H1 (cell line): Measurements from ENCODE around the gene FAM3B. TPM values are rescaled to one million over a fixed set of nuclear protein-coding genes. Genes with fewer than 3 reads are reported as not detected.

Experiments used
- CTCF ChIA-PET: fragments of 300-600 bp; sonication (Branson Sonifier 250); formaldehyde crosslinking; loops from one replicate; lab custom pipeline; 2021; ENCODE audit not compliant: partially characterized antibody; lab: Charles Lee
- POLR2A ChIA-PET: fragments of 300-600 bp; sonication (Branson Sonifier 250); formaldehyde crosslinking; loops from one replicate; lab custom pipeline; 2021; ENCODE audit warnings: inconsistent platforms; ENCODE audit not compliant: partially characterized antibody; lab: Charles Lee
- DNase-seq, 2 experiments: peaks; one replicate each; pipeline versions ENCODE4 v3.0.0 to v3.0.0-alpha.2; 2010 to 2022; ENCODE audit warnings: low spot score in 2 of 2, low read depth in 1 of 2, mixed read lengths in 1 of 2
- FAIRE-seq: peaks from 2 replicates; lab custom pipeline; 2011; peaks lifted over from hg19 to GRCh38; lab: Jason Lieb, UNC
- H2AFZ ChIP-seq: 2 replicates; pipeline ENCODE4 v1.8.1; 2012; ENCODE audit warnings: low read length, inconsistent platforms
- H2AK5ac ChIP-seq: 2 replicates; pipeline ENCODE4 v1.6.1; 2013; ENCODE audit warnings: low read depth, low read length
- H2BK120ac ChIP-seq: replicated peaks from 2 replicates; pipeline ENCODE3; 2013; ENCODE audit warnings: low read depth, low read length, inconsistent platforms
- H2BK12ac ChIP-seq: 2 replicates; pipeline ENCODE4 v1.6.1; 2013; ENCODE audit warnings: low read depth, low read length
- H2BK15ac ChIP-seq: 2 replicates; pipeline ENCODE4 v1.6.1; 2013; ENCODE audit warnings: low read length
- H2BK20ac ChIP-seq: 2 replicates; pipeline ENCODE4 v1.6.1; 2013; ENCODE audit warnings: low read length
- H2BK5ac ChIP-seq: 2 replicates; pipeline ENCODE4 v1.6.1; 2013; ENCODE audit warnings: low read depth, low read length
- H3K14ac ChIP-seq: 2 replicates; pipeline ENCODE4 v1.6.1; 2013; ENCODE audit warnings: inconsistent platforms; ENCODE audit not compliant: insufficient read length
- H3K18ac ChIP-seq: 2 replicates; pipeline ENCODE4 v1.6.1; 2013; ENCODE audit warnings: low read length; ENCODE audit errors: extremely low read depth
- H3K23ac ChIP-seq: 2 replicates; pipeline ENCODE4 v1.6.1; 2013; ENCODE audit warnings: inconsistent platforms; ENCODE audit not compliant: insufficient read length
- H3K23me2 ChIP-seq: 2 replicates; pipeline ENCODE4 v1.6.1; 2013; ENCODE audit warnings: low read depth, low read length
- H3K27ac ChIP-seq: 2 replicates; pipeline ENCODE4 v1.6.1; 2011; ENCODE audit warnings: low read depth, low read length, inconsistent platforms
- H3K27me3 ChIP-seq, 4 experiments: replicated peaks in 1 of 4; 1 replicate in 1 of 4; 2 replicates in 3 of 4; pipeline versions ENCODE4 v1.6.1 to v1.8.1; 2011 to 2013; ENCODE audit warnings: low read length in 3 of 4, mild to moderate bottlenecking in 3 of 4, inconsistent platforms in 2 of 4, mixed read lengths in 2 of 4, moderate library complexity in 1 of 4; ENCODE audit not compliant: control insufficient read depth in 3 of 4, insufficient read depth in 3 of 4; ENCODE audit errors: extremely low read depth in 1 of 4
- H3K36me3 ChIP-seq, 4 experiments: 2 replicates each; pipeline versions ENCODE4 v1.6.1 to v1.8.1; 2011 to 2013; ENCODE audit warnings: mild to moderate bottlenecking in 4 of 4, low read length in 3 of 4, moderate library complexity in 2 of 4, control low read depth in 1 of 4, inconsistent platforms in 1 of 4; ENCODE audit not compliant: insufficient read depth in 4 of 4, control insufficient read depth in 2 of 4
- H3K4ac ChIP-seq: replicated peaks from 2 replicates; pipeline ENCODE3; 2013; ENCODE audit warnings: low read length, low read depth, mixed read lengths, inconsistent platforms; ENCODE audit not compliant: insufficient read length
- H3K4me1 ChIP-seq, 4 experiments: replicated peaks in 1 of 4; 1 replicate in 1 of 4; 2 replicates in 3 of 4; pipeline versions ENCODE4 v1.6.1 to v1.8.1; 2011 to 2013; ENCODE audit warnings: low read length in 3 of 4, inconsistent platforms in 2 of 4, mixed read lengths in 1 of 4; ENCODE audit not compliant: insufficient read depth in 4 of 4, control insufficient read depth in 3 of 4
- H3K4me2 ChIP-seq, 2 experiments: 2 replicates each; pipeline versions ENCODE4 v1.6.1 to v1.8.1; 2011 to 2013; ENCODE audit warnings: low read depth in 2 of 2, low read length in 2 of 2, control low read depth in 1 of 2, inconsistent platforms in 1 of 2, mild to moderate bottlenecking in 1 of 2; ENCODE audit not compliant: insufficient read depth in 1 of 2
- H3K4me3 ChIP-seq, 4 experiments: fragments of 200-600, 300-600 bp in 1 of 4; sonication (generic), shearing (Covaris generic), sonication (Bioruptor Twin) in 1 of 4; 2 replicates each; pipeline versions ENCODE4 v1.5.1 to v1.8.1; 2011 to 2016; ENCODE audit warnings: low read length in 4 of 4, low read depth in 3 of 4, control low read depth in 2 of 4, inconsistent platforms in 2 of 4, mild to moderate bottlenecking in 2 of 4, mixed read lengths in 1 of 4, moderate library complexity in 1 of 4; ENCODE audit not compliant: insufficient read depth in 2 of 4; ENCODE audit errors: extremely low read depth in 1 of 4
- H3K56ac ChIP-seq: replicated peaks from 2 replicates; pipeline ENCODE3; 2013; ENCODE audit warnings: low read depth, mild to moderate bottlenecking, mixed read lengths, low read length, inconsistent platforms; ENCODE audit not compliant: insufficient read length
- H3K79me1 ChIP-seq: 2 replicates; pipeline ENCODE4 v1.6.1; 2013; ENCODE audit warnings: low read depth, low read length, control low read depth
- H3K79me2 ChIP-seq, 2 experiments: 2 replicates each; pipeline versions ENCODE4 v1.6.1 to v1.8.1; 2012 to 2013; ENCODE audit warnings: low read length in 2 of 2, mild to moderate bottlenecking in 2 of 2, inconsistent platforms in 1 of 2; ENCODE audit not compliant: insufficient read depth in 2 of 2, control insufficient read depth in 1 of 2
- H3K9ac ChIP-seq, 4 experiments: replicated peaks in 1 of 4; 1 replicate in 1 of 4; 2 replicates in 3 of 4; pipeline versions ENCODE4 v1.6.1 to v1.8.1; 2011 to 2013; ENCODE audit warnings: low read depth in 3 of 4, low read length in 3 of 4, control low read depth in 2 of 4, mild to moderate bottlenecking in 2 of 4, moderate library complexity in 2 of 4, inconsistent platforms in 1 of 4; ENCODE audit errors: extremely low read depth in 1 of 4
- H3K9me3 ChIP-seq, 2 experiments: 2 replicates each; pipeline versions ENCODE4 v1.6.1 to v1.8.1; 2012 to 2013; ENCODE audit warnings: mild to moderate bottlenecking in 2 of 2, moderate library complexity in 2 of 2, control low read depth in 1 of 2, inconsistent platforms in 1 of 2, low read depth in 1 of 2, low read length in 1 of 2, mixed read lengths in 1 of 2; ENCODE audit not compliant: insufficient read depth in 2 of 2
- H4K20me1 ChIP-seq, 2 experiments: replicated peaks in 1 of 2; 2 replicates each; pipeline versions ENCODE3 to v1.8.1; 2011 to 2013; ENCODE audit warnings: inconsistent platforms in 2 of 2, low read length in 2 of 2, mild to moderate bottlenecking in 1 of 2; ENCODE audit not compliant: insufficient read depth in 2 of 2, control insufficient read depth in 1 of 2
- H4K5ac ChIP-seq: 2 replicates; pipeline ENCODE4 v1.6.1; 2013; ENCODE audit warnings: low read length, low read depth, mixed read lengths, inconsistent platforms; ENCODE audit not compliant: insufficient read length
- H4K8ac ChIP-seq: 2 replicates; pipeline ENCODE4 v1.8.0; 2013; ENCODE audit warnings: mild to moderate bottlenecking, moderate library complexity, low read length, inconsistent platforms; ENCODE audit not compliant: insufficient read depth; ENCODE audit errors: extremely low read depth
- H4K91ac ChIP-seq: replicated peaks from 2 replicates; pipeline ENCODE3; 2013; ENCODE audit warnings: low read length, mixed read lengths, inconsistent platforms; ENCODE audit not compliant: insufficient read length
- ASH2L ChIP-seq: fragments of 200-600, 300-600 bp; sonication (generic); IDR thresholded peaks from one replicate; pipeline ENCODE4 v1.7.1; 2017; ENCODE audit warnings: low read length
- BACH1 ChIP-seq: IDR thresholded peaks from 2 replicates; pipeline ENCODE4 v1.6.1; 2012; ENCODE audit warnings: low read length, improper control_type of control experiment
- BRCA1 ChIP-seq: IDR thresholded peaks from 2 replicates; pipeline ENCODE4 v1.6.1; 2012; ENCODE audit warnings: low read depth, low read length, improper control_type of control experiment
- CBX8 ChIP-seq: fragments of 300-800, 300-1000 bp; sonication (generic); IDR thresholded peaks from 2 replicates; pipeline ENCODE4 v1.7.1; 2016; ENCODE audit warnings: low read depth, low read length, borderline replicate concordance
- CHD2 ChIP-seq: IDR thresholded peaks from 2 replicates; pipeline ENCODE4 v1.6.1; 2012; ENCODE audit warnings: low read length, improper control_type of control experiment
- POLR2AphosphoS5 ChIP-seq: IDR thresholded peaks from 2 replicates; pipeline ENCODE4 v1.6.1; 2011; ENCODE audit warnings: low read depth, low read length
- POU5F1 ChIP-seq: IDR thresholded peaks from 2 replicates; pipeline ENCODE4 v1.6.1; 2011; ENCODE audit warnings: low read depth, mild to moderate bottlenecking, low read length, moderate library complexity
- RNF2 ChIP-seq: fragments of 200-900, 300-1000 bp; sonication (generic); IDR thresholded peaks from 2 replicates; pipeline ENCODE4 v1.7.1; 2016; ENCODE audit warnings: borderline replicate concordance, low read depth, mild to moderate bottlenecking, antibody characterized with exemption, low read length; ENCODE audit not compliant: poor library complexity, severe bottlenecking; ENCODE audit errors: missing control alignments
- SP4 ChIP-seq: IDR thresholded peaks from 2 replicates; pipeline ENCODE4 v1.6.1; 2012; ENCODE audit warnings: low read length, inconsistent platforms
- TAF7 ChIP-seq: optimal IDR thresholded peaks from 2 replicates; pipeline ENCODE3; 2011; ENCODE audit warnings: low read depth, mild to moderate bottlenecking, inconsistent platforms, low read length, moderate library complexity, borderline replicate concordance
- TBP ChIP-seq: IDR thresholded peaks from 2 replicates; pipeline ENCODE4 v1.6.1; 2011; ENCODE audit warnings: low read depth, low read length, improper control_type of control experiment
- WGBS, 2 experiments: shearing (Covaris generic) in 1 of 2; methylation state at CpG; one replicate each; pipeline versions ENCODE4 v1.1.6 to v1.1.7; 2013 to 2015; ENCODE audit warnings: low lambda C conversion rate in 2 of 2, mixed read lengths in 2 of 2, inconsistent platforms in 1 of 2, low coverage in 1 of 2, missing lambda C conversion rate in 1 of 2; ENCODE audit not compliant: insufficient replicate concordance in 2 of 2, insufficient coverage in 1 of 2, insufficient read length in 1 of 2; ENCODE audit errors: extremely low coverage in 1 of 2, missing lambda C conversion rate in 1 of 2; 5-methylcytosine and 5-hydroxymethylcytosine counted together
- polyA plus RNA-seq, 7 experiments: library from polyadenylated mRNA; depleted of rRNA in 3 of 7; stranded (reverse) in 5 of 7; unstranded in 2 of 7; fragments of >200 nt in 5 of 7; fragments of 200-250 nt in 2 of 7; gene quantifications; 1 replicate in 5 of 7; 2 replicates in 1 of 7; 4 replicates in 1 of 7; pipeline versions ENCODE4 v1.2.1 to v1.2.3, GENCODE V29; 2011 to 2013; ENCODE audit warnings: missing spikeins in 2 of 7, mixed read lengths in 2 of 7
- total RNA-seq: library from RNA; stranded (reverse); fragmentation: NEBNext Ultra II Directional; extraction: Animal tissue kit (Norgen Biotek cat#: 25700); gene quantifications from 2 replicates; pipeline ENCODE4 v1.2.1, GENCODE V29; 2021
- TF ChIP-seq, protein P1 (sequence below): IDR thresholded peaks from 2 replicates; pipeline ENCODE4 v1.6.1; 2011; ENCODE audit warnings: low read length, improper control_type of control experiment

FAM3B gene
- total and polyA plus RNA-seq, 2 of the 8 experiments (the other 6 are each of a cell fraction or from before 2014, with no cell fraction given): 2.0 TPM

DNA sequence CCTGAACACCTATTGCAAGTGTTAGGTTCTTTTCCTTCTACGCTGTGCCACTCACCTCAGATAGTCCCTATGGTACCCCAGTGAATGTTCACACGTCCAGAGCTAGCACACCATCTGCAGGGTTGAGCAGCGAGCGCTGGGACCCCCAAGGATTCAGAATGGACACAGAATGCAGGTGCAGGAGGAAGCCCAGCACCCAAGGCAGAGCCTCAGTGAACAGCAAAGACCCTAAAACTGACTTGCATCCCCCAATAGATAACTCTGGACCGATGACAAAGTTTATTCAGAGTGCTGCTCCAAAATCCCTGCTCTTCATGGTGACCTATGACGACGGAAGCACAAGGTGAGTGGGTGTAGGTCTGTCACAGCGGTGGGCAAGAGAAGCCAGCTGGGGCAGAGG is 30.2 kb downstream of the FAM3B start:
- no peak overlapping the region for H2BK120ac ChIP-seq
- no peak overlapping the region for H2AK5ac ChIP-seq
- no peak overlapping the region for H4K5ac ChIP-seq
- no peak overlapping the region for H3K56ac ChIP-seq
- no peak overlapping the region for H3K18ac ChIP-seq
- H3K9ac ChIP-seq: no peak overlapping the region
- no peaks in the 10 kb centered on the region for H3K27me3 ChIP-seq
- H3K79me2 ChIP-seq: no peaks in the 10 kb centered on the region
- H3K23ac ChIP-seq: no peak overlapping the region
- no peaks in the 10 kb centered on the region for H3K9me3 ChIP-seq
- H3K4me2 ChIP-seq: no peak overlapping the region
- CTCF ChIA-PET: no interaction called here
- no peak overlapping the region for H2BK20ac ChIP-seq
- no peaks in the 10 kb centered on the region for H4K20me1 ChIP-seq
- no peak overlapping the region for H3K4ac ChIP-seq
- H3K4me1 ChIP-seq: no peaks in the 10 kb centered on the region
- no peaks in the 10 kb centered on the region for H3K23me2 ChIP-seq
- no peaks in the 10 kb centered on the region for H3K36me3 ChIP-seq
- FAIRE-seq: no peak
- no peaks in the 10 kb centered on the region for H3K79me1 ChIP-seq
- H2BK15ac ChIP-seq: no peak overlapping the region
- H2AFZ ChIP-seq: no peak overlapping the region
- no peak overlapping the region for H2BK12ac ChIP-seq
- no peak overlapping the region for H3K14ac ChIP-seq
- DNase-seq: no peak
- H4K8ac ChIP-seq: no peak overlapping the region
- no peak overlapping the region for H3K27ac ChIP-seq
- no peak overlapping the region for H4K91ac ChIP-seq
- H2BK5ac ChIP-seq: no peak overlapping the region
- POLR2A ChIA-PET: no interaction called here
- 91% methylated on average over 8 of the region's 8 CpGs; no CpG with 5 or more reads in 1 of the 2 experiments for WGBS, 2 experiments
- no peak overlapping the region for H3K4me3 ChIP-seq
- TF ChIP-seq BRCA1: no peak
- no peak for TF ChIP-seq POLR2AphosphoS5
- no peak for TF ChIP-seq BACH1
- TF ChIP-seq, protein P1, sequence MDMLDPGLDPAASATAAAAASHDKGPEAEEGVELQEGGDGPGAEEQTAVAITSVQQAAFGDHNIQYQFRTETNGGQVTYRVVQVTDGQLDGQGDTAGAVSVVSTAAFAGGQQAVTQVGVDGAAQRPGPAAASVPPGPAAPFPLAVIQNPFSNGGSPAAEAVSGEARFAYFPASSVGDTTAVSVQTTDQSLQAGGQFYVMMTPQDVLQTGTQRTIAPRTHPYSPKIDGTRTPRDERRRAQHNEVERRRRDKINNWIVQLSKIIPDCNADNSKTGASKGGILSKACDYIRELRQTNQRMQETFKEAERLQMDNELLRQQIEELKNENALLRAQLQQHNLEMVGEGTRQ: no peak
- TF ChIP-seq CHD2: no peak
- TF ChIP-seq SP4: no peak
- no peak for TF ChIP-seq TBP
- TF ChIP-seq ASH2L: no peak
- TF ChIP-seq TAF7: no peak
- TF ChIP-seq POU5F1: no peak
- TF ChIP-seq CBX8: no peak
- no peak for TF ChIP-seq RNF2
